Measurements from ENCODE around the gene NEGR1.

NEGR1 gene

DNA sequence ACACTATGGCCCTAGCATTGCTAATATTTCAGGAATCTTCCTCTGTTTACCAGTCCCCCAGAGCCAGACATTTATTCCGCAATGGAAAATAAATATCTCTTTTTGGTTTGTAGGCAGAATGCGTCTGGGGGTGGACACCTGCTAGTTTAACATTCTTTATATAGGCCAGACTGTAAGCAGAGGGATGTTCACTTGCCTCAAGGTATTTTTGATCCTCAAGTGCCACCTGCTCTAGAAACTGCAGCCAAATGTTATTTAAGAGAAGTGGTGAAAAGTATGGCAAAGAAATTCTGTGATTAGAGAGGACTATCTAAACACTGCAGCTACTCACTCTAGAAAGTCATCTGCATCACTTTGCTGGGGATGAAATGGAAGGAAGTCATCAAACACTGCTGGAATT, 164.7 kb downstream of the NEGR1 start:
- no peak for DNase-seq (ENCODE audit: low read depth in 2 of 2)

DNA sequence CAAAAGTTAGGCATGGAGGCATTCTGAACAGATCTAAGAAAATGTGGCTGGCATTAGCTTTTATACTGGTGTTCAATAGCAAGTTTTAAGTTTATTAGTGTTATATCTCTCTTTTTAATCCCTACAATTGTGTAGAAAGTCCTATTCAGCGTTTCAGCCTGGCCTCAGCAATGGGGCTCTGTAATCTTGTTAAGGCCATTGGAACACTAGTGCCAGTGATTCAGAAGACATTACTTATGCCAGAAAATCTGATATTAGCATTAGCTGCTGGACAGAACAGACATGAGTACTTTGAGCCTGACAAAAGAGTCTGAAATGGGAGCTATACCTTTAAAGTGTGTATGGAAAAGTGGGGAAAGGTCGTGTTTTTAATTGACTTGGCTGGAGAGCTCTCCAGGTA, 167.0 kb downstream of the NEGR1 start:
- no peak for DNase-seq (ENCODE audit: low read depth in 2 of 2)

DNA sequence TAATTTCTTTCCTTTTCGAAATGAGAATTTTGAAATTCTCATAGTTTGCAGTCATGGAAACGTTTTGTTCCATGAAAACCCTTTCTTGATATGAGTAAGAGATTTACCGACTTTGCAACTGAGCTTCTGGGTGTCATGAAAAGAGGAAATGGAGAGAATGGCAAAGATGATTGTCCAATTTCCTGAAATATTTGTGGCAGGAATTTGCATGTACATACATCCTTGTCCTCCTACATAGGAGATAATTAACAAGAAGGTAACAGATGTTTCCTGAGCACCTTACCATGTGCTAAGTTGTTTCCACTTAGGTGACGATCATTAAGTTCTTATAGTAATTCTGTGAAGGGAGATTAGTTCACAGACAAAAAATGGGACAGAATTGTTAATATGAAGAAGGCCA, 170.7 kb downstream of the NEGR1 start:
- no peak for DNase-seq (ENCODE audit: low read depth in 2 of 2)

DNA sequence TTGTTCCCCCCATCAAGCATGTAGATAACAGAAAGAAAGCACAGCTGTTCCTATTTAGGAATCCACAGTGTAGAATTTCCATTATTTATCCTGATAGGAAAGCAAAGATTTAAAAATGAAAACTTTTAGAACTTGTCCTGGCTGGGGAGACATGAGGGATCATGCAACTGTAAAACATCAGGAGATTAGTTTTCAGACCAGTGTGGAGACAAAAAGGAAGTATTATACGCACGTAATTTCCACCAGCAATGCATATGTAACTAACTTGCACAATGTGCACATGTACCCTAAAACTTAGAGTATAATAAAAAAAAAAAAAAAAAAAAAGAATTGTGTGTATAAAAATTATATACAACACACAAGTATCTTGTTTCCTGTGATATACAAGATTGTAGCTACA, 172.4 kb downstream of the NEGR1 start:
- DNase-seq (ENCODE audit: low read depth in 2 of 2) = no peak

DNA sequence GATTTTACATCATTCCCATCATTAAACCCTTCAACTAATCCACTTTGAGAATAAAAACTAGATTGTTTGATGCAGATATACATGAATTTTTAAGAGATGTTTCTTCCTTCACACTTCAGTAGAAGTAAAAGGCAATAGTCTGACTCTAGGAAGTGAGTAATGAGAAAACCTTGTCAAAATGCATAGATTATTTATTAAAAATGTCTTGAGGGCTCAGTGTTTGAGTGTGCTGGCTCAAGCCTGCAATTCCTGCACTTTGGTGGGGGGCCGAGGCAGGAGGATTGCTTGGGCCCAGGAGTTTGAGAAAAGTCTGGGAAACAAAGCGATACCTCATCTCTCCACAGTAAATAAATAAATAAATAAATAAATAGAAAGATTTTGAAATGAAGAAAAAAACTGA, 177.1 kb downstream of the NEGR1 start:
- no peak for DNase-seq (ENCODE audit: low read depth in 2 of 2)

DNA sequence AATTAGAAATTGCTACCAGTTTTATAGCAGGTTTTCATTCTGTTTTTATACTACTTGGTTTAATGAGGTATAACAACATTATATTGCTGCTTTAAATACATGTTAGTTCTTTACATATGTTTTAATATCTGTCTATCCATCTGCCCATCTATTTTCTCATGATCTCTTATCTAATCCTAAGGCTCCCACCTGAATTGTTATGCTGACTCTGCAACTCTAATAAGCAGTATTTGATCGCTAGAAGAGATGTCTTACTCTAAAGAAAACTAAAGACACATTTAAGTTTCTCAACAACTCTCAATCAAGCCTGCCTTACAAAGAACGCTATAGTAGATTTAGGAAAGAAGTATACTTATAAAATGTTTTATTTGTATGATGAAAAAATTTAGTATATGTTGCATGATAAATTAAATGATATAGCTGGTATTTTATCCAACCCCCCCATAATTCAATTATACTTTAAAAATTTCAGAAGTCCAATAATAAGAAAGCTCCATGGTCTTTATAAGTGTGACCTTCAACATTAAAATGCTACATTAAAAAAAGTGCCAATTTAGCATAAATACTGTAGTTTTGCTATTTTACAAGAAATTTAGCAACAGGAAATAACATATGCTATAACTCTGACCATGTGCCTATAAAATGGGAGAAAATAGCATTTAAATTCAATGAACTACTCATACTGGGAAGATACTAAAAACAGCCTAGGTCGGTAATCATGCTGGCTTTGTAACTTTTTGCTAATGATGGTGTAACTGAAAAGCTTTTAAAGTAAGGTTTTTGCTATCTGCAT, 180.3 kb downstream of the NEGR1 start:
- DNase-seq (ENCODE audit: low read depth in 2 of 2) = no peak

DNA sequence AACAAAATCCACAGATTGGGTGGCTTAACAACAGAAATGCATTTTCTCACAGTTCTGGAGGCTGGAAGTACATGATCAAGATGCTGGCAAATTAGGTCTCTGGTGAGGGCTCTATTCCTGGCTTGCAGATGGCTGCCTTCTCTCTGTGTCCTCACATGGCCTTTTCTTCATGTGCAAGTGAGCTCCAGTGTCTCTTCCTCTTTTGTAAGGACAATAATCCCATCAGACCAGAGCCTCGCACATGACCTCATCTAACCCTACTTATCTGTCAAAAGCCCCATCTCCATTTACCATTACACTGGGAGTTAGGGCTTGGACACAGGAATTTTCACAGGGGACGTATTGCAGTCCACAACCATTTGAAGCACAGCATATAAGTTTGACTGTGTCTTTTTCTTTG, 181.6 kb downstream of the NEGR1 start:
- DNase-seq (ENCODE audit: low read depth in 2 of 2) = no peak

DNA sequence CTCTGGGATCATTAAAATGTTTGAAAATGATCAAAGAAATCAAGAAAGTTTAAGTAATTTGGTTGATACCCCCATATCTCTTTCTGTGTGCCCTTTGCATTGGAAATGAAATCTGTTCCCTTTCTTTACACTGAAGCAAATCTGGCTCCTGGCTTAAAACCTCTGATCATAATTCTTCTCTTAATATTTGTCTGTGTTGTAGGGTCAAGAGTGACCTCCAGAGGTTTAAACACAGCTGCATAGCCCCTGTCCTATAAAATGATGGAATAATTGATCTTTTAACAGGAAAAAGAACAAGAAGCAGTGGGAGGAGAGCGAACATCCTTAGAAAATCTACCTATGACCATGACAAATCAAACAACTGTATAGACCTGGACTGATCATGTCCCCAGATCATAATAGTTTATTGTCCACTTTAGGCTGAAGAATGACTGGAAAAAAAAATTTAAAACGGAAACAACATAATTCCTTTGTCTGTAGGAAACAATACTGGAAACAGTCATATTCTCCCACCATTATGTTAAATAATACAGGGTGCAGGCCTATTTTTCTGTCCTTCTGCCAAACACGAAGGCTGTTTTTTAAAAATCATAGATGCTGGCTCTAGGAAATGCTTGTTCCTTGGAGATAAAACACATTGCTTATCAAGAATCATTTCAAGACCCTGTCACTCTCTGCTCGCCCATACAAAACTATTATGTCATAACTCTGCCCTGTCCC, 184.3 kb downstream of the NEGR1 start:
- DNase-seq (ENCODE audit: low read depth in 2 of 2) = no peak

DNA sequence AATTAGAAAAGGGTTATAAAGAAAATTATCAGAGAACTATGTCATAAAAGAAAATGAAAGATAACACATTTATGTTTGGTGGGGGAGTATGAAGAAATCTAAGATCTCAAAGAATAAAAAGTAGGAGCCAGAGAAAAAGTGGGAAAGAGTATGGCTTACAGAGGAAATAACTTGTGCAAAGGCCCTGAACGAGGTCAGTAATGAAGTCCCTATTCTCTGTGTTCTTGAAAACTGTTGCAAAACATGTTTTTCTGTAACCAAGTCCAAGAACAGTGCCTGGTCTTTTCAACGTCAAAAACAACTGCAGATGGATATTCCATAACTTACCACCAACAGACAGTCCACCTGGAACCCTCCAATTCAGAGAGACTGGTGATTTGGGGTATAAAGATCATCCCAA, 188.1 kb downstream of the NEGR1 start:
- no peak for DNase-seq (ENCODE audit: low read depth in 2 of 2)

DNA sequence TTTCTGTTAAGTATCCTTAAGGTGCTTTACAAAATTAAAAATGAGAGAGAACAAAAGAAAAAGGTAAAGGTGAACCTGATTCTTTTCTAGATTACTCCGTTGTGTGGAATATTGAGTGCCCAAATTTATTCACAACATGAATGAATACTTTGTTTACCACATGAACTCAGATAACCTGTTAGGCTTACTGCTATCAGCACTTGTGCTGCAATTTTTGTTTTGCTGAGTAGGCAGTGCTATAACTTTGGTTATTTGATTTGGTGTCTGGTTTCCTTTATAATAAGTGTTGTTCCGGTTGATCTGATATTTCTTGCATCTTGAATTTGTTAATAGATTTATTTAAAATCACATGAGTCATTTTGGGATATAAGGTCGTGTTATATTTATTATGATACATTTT, 195.9 kb downstream of the NEGR1 start:
- DNase-seq (ENCODE audit: low read depth in 2 of 2) = no peak

DNA sequence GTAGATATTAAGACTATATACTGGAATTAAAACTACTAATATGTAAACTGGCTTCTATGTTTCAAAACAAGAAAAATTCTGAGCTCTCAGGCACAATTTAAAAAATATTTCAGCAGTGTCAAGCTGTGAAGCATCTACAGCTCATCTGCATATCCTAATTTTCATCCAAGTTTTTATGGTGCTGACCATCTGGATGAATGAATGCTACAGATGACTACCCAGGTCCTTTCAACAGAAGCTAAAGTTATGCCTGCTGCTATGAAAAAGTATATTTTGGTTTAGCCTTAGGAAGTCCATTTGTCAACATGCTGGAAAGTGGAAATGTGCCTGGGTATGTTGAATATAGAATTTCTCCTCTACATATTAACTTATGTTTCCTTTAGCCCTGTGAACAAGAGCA, 206.9 kb downstream of the NEGR1 start:
- DNase-seq (ENCODE audit: low read depth in 2 of 2) = no peak

DNA sequence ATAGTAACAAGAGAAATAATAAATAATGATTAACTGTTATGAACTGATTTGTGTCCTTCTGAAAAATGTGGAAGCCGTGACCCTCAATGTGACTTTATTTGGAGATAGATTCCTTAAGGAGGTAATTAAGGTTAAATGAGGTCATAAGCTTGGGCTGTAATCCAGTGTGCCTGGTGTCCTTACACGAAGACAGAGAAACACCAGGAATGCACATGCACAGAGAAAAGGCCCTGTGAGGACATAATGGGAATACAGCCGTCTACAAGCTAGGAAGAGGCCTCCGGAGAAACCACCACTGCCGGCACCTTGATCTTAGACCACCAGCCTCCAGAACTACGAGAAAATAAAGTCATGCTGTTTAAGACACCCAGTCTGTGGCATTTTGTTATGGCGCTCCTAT, 215.9 kb downstream of the NEGR1 start:
- no peak for DNase-seq (ENCODE audit: low read depth in 2 of 2)

DNA sequence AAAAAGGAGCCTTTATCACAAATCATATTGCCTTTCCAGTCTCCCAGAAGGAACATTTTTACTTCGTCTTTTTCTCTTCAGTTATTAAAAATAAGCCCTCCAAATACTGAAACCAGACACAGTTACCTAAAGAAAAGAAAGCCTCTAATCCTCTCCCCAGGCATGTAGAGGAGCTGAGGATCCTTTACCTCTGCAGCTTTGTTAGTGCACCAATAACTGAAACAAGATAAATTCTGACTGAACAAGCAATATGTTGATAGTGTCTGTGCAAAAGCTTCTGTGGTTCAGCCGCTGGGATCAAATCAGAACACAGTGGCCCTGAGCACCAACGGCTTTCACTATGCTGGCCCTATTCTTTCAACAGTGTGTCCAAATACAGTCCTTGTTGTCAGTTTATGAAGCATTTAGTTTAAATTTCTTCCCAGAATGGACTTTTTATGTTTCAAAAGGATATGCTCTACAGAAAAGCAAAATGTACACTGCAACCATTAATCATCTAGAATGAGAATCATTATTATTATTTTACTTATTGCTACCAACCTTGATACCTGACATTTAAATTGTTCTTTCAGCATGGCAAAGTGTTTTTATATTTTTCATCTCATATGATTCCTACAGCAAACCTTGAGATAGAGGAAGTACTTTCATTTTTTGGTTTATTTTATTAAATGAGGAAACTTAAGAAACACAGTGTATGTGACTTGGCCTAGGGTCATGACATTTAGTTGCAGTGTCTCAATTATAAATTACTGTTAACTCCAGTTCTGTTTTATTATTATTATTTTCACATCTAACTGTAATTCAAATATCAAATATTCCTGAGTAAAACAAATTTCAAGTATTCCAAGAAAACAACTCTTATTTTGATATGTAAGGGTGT, 217.9 kb downstream of the NEGR1 start:
- DNase-seq (ENCODE audit: low read depth in 2 of 2) = no peak

DNA sequence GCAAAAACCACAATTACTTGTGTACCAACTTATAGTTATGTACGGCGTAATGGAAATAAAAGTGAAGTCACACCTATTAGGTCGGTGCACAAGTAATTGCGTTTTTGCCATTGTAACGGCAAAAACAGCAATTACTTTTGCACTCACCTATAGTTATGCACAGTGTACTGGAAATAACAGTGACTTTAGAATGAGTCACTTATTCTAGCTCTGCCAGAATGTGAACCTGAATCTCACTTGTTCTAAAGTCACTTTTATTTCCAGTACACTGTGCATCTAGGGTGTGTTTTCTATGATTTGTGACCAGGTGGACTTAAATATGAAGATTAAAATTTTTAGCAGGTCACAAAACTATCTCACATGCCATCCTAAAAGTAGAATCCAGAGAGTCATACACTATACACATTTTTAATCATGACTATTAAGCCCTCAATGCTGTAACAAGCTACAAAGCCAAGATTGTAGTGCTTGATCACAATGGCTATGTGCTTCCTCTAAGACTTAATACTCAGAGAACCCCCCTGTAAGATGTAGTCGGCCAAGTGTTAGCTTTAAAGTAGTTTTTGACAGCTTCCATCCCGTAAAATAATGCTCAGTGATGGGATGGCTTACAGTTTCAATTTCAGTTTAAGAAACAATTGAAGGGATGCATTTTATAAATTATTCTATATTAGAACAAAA, 218.8 kb downstream of the NEGR1 start:
- DNase-seq (ENCODE audit: low read depth in 2 of 2) = no peak

DNA sequence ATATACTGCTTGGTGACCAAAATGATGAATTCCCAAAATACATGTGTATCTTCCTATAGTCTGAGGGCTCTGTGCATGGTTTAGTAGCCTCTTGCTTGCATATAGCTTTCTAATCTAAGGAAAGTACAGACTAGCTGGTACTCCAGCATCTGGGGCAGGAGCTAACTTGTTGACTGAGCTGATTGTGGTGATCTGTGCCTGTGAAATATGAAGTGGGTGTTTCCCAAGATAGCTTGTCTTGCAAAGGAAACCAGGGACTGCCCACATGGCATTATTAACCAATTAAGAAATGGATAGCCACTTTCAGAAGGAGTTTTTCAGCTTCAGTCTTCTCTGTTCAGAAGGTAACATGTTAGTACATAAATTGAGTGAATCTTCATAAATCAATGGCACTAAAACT, 219.8 kb downstream of the NEGR1 start:
- DNase-seq (ENCODE audit: low read depth in 2 of 2) = no peak

DNA sequence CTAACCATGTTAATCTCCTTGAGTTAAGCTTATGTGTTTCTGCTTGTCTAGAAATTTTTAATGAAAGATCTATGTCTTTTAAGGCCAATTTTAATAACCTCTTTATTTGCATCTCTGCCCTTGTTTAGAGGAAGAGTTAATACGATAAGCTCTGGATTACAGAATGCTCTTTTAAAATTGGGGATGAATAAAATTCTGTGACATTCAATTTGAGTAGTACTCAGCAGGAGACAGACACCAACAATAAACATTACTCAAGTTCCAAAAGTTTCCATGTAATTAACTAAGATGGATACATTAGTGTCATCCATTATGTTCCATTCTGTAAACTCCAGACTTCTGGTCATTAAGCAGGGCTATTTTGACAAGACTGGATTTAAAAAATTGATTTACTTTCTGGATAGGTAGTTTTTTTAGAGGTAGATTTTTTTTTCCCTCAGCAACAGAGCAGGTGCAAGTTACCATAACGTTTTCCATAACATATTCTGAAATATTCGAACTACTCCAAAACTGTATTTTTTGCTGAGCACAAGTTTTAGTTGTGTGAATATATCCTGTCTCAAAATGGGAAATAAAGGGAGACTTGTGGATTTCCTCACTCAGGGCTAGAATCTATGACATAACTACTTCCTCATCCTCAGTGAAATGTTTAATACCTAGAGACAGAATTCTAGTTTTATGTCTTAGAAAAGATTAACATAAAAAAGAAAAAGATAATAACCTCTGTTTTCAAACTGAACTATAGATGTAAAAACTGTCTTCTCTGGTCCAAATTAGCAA, 221.7 kb downstream of the NEGR1 start:
- DNase-seq (ENCODE audit: low read depth in 2 of 2) = no peak

DNA sequence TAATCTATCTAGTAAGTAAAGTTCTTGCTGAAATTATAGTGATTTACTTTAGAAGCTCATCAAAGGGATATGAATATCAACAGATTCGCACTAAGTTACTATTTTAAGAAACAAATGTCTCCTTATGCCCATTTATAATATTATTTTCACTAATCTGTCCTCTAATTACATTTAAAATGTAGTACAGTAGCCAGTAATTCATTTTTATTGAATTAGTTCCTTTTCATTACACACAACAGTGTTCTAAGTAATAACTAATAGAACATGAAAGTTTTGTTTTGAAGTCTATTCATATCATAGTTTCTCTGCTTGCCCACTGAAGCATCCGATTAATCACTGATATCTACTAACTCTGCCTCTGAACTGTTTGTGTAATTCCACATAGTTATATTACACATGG, 225.8 kb downstream of the NEGR1 start:
- DNase-seq (ENCODE audit: low read depth in 2 of 2) = no peak

DNA sequence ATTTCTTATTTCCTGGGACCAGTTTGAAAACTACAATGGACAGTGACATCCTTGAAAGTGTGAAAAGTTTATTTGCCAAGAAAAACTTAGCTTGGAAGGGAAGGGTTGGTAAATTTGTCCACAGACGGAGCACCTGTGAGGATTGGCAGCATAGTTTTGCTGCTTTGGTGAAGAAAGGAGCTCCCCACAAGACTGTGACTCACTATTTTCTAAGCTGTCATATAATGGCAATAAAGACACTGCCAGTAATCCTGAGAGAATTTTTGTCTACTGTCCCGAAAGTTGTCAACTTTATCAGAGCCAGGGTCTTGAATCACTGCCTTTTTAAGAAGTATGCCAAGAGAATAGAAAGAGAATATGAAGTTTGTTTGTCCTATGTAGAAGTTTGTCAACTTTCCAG, 230.8 kb downstream of the NEGR1 start:
- DNase-seq (ENCODE audit: low read depth in 2 of 2) = no peak

DNA sequence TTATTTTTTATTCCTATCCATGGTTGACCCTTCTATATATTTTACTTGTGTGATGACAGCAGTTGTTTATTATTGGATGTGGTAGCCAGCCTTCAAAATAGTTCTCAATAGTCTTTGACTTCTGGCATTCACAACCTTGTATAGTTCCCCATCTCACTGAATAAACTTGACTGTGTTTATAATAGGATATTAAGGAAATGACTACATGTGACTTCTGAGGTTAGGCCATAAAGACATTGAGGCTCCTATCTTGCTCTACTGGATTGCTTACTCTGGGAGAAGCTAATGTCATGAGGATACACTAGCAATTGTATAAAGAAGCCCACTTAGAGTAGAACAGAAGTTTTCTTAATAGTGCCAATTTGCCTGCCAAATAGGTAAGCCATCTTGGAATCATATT, 231.8 kb downstream of the NEGR1 start:
- DNase-seq (ENCODE audit: low read depth in 2 of 2) = no peak

DNA sequence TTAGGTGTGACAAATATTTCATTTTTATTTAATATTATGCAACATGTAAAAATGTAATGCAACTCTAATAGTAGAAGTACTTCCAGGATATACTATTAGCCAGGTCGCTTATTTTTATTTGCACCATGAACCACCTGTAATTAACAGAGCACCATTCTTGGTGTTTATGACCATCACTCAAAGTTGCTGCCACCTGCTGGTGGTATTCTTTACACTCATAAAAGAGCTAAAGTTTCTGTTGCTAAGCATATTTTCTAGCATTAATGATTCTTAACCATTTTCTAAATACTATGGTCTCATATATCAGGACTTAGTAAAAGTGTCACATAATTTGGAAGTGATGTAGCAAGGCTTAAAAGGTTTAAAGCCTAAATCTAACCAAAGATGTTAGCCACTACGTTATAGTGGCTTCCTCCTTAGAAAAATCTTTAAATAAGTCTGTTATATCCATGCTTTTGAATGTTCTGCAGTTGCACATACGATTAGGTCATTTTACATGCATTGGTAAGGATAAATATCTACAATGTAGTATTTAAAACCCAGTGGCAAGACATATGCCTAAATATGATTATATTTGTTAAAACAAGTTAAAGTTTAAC, 244.5 kb downstream of the NEGR1 start:
- DNase-seq (ENCODE audit: low read depth in 2 of 2) = no peak

DNA sequence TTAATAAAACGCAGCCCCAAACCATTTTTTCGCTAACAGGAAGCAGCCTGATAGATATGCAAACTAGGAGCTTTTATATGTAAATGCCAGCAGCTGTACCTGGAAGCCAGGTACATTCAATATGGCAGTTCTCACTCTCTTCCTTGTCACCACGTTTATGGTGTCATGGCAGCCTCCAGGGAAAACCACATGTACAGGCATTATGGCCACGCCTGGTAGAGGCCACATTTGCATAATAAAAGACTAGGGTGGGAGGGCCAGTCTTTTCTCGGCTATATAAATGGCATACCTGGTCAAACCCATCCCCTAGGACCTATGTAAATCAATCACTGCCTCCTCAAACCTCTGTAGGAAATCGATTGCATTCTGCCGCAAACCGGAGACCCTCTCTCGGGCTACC, 247.5 kb downstream of the NEGR1 start:
- no peak for DNase-seq (ENCODE audit: low read depth in 2 of 2)
